HG02973 (cell line): Measurements from ENCODE around the gene ROBO2.

Experiments used
- ATAC-seq: cut with Tn5 transposase; IDR thresholded peaks from one replicate; pipeline ENCODE4 v1.9.1; 2021; ENCODE audit warnings: moderate library complexity; ENCODE audit not compliant: unreplicated experiment

ROBO2 gene, protein sequence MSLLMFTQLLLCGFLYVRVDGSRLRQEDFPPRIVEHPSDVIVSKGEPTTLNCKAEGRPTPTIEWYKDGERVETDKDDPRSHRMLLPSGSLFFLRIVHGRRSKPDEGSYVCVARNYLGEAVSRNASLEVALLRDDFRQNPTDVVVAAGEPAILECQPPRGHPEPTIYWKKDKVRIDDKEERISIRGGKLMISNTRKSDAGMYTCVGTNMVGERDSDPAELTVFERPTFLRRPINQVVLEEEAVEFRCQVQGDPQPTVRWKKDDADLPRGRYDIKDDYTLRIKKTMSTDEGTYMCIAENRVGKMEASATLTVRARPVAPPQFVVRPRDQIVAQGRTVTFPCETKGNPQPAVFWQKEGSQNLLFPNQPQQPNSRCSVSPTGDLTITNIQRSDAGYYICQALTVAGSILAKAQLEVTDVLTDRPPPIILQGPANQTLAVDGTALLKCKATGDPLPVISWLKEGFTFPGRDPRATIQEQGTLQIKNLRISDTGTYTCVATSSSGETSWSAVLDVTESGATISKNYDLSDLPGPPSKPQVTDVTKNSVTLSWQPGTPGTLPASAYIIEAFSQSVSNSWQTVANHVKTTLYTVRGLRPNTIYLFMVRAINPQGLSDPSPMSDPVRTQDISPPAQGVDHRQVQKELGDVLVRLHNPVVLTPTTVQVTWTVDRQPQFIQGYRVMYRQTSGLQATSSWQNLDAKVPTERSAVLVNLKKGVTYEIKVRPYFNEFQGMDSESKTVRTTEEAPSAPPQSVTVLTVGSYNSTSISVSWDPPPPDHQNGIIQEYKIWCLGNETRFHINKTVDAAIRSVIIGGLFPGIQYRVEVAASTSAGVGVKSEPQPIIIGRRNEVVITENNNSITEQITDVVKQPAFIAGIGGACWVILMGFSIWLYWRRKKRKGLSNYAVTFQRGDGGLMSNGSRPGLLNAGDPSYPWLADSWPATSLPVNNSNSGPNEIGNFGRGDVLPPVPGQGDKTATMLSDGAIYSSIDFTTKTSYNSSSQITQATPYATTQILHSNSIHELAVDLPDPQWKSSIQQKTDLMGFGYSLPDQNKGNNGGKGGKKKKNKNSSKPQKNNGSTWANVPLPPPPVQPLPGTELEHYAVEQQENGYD (N-terminal part only)

GRCh38 chr3:77039606-77040171 is at the start of gene ROBO2:
TSS of gene ROBO2 (plus strand) at chr3:77040099. CDS start at chr3:77040786, 687 bp downstream.
- ATAC-seq = no peak

- no peak for ATAC-seq
Measured at GRCh38 chr3:76990606-76991005, 49.3 kb upstream of the ROBO2 start.

- no peak for ATAC-seq
Measured at GRCh38 chr3:76991165-76991564, 48.7 kb upstream of the ROBO2 start.

- ATAC-seq = no peak
Measured at GRCh38 chr3:76997733-76998132, 42.2 kb upstream of the ROBO2 start.

DNA sequence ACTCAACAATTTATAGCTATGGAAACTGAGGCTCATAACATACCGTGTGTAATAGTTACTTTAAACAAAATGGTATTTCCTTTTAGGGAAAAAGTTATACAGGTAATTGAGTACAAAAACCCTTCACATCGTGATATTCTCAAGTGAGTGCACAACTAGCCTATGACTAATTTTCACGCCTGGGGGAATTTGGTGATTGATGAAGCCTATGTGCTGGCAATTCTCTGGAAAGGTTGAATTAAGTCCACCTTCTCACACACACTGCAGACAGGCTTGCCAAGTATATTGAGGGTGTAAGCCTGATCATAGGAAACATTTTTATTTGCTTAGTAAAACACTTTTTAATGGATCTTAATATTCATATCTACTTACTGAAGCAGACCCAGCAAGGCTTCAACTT is 41.3 kb upstream of the ROBO2 start:
- no peak for ATAC-seq

GRCh38 chr3:77001062-77001701 is 38.7 kb upstream of the ROBO2 start:
- no peak for ATAC-seq

GRCh38 chr3:77014226-77014625 is 25.7 kb upstream of the ROBO2 start:
- no peak for ATAC-seq

- ATAC-seq = no peak
Measured at GRCh38 chr3:77025471-77025870, 14.4 kb upstream of the ROBO2 start.

- ATAC-seq = no peak
Measured at GRCh38 chr3:77026904-77027634, 12.8 kb upstream of the ROBO2 start.

- ATAC-seq = no peak
Measured at GRCh38 chr3:77028005-77028404, 11.9 kb upstream of the ROBO2 start.

DNA sequence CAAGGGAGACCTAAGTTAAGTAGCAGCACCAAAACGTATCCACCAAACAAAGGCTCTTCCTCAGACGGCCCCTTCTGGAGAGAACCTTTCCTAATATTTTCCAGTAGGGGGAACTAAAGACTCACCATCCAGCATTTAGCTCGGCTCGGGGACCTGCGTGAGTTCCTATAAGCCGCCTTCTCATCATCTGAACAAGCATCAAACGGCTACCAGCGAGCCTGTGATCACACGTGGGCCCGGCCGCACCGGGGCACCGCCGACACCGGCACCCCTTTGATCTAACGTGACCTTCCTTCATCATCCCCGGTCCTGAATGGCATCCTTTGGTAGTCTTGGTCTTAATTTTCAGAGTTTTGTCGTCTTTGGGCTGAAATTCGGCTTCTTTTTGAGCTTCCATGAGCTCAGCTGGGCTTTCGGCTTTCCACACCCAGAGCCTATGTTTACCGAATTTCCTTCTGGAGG is 1.4 kb upstream of the ROBO2 start:
- ATAC-seq = no peak

GRCh38 chr3:77038930-77039605 is 831 bp upstream of the ROBO2 start:
- ATAC-seq = no peak

DNA sequence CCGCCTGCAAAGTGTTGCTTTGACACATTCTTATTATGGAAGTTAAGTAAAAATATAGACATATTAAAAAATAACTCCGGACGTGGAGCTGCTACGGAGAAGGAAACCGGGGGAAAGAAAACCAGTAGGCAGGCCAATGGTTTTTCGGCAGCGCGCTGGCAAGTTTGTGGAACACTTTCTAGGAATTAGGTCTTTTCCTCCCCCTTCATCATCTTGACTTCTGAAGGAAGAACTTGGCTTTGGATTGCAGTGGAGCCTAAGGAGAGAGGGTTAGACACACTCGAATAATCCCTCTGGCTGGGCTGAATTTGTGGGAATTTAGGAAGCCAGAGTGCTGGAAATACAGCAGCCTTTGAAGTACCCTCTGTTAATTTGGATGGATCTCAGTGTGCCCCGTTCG is 317 bp downstream of the ROBO2 start:
- ATAC-seq = no peak

- ATAC-seq = no peak
Measured at GRCh38 chr3:77040926-77041722, 1.2 kb downstream of the ROBO2 start.

GRCh38 chr3:77041811-77042210 is 1.9 kb downstream of the ROBO2 start:
- ATAC-seq = no peak

DNA sequence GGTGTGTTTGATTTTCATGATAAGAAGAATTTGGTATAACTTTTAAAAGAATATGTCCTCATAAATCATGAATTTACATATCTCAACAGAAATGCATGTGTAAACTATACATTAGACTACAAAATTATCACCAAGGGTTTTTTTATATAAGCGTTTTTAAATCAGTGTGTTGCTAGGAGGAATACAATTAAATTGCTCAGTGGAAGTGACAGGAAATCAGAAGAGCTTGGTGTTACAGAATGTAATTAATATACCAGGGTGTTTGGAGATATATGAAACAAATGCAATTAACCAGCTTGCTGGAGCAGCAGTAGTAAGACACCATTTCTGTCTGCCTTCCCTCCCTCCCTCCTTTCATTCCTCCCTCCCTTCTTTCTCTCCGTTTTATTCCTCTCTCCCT is 2.4 kb downstream of the ROBO2 start:
- no peak for ATAC-seq

DNA sequence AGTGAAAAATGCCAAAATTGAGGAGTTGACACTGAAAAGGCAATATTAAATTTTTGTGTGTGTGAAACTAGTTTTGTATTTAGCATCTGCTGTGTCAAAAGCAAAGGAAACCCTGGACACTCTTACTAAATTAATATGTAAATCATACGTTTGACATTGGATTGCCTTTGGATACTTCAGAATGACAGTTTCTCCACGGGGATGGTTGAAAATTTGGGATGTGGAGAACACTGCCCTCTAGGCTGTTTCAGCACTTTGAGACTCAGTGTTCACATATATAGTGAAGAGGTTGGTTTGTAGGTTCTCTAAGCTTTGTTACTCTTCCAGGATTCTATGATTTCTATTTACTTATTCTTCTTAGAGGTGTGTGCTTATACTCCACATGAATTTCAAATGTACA is 3.0 kb downstream of the ROBO2 start:
- ATAC-seq = no peak

- ATAC-seq = no peak
Measured at GRCh38 chr3:77045686-77046085, 5.8 kb downstream of the ROBO2 start.

DNA sequence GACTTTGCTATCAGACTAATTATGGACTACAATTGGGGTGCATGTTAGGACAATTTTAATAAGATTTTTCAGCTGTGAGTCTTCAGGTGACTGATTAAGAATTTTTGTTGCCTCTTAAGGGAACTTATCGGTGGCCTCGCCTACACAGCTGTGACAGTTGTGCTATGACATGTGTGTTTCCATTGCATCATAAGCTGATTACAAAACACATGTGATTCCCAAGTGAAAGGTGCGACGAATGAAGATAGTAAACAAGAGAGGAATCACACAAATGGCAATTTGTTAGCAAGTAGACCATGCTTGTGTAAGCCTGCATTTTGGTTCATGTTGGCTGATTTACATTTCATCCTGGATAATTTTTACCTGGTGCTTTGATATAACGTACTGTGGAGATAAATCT is 8.3 kb downstream of the ROBO2 start:
- no peak for ATAC-seq
